Activated naive CD8-positive, alpha-beta T cell treated with anti-CD3 and anti-CD28 coated beads for 36 hours (primary cell): ENCODE measurements around the gene SHB. TPM values are rescaled to one million over a fixed set of nuclear protein-coding genes. Genes with fewer than 3 reads are reported as not detected.
"Not testable (repeated sequence)": the region's sequence is repeated elsewhere in the genome, so short reads cannot be mapped to it uniquely, and the experiment has no call there.

Experiments used
- DNase-seq: peaks from one replicate; pipeline ENCODE4 v3.0.0; 2021
- H3K27ac Mint-ChIP-seq: one replicate; pipeline ENCODE4 v1.8.0; 2022; ENCODE audit warnings: mild to moderate bottlenecking, moderate library complexity, mixed read lengths
- H3K27me3 Mint-ChIP-seq: one replicate; pipeline ENCODE4 v1.8.0; 2022; ENCODE audit warnings: mild to moderate bottlenecking, mixed read lengths
- H3K36me3 Mint-ChIP-seq: one replicate; pipeline ENCODE4 v1.8.0; 2021; ENCODE audit warnings: mild to moderate bottlenecking, mixed read lengths
- H3K4me1 Mint-ChIP-seq: one replicate; pipeline ENCODE4 v1.8.0; 2021; ENCODE audit warnings: mixed read lengths
- H3K4me3 Mint-ChIP-seq: one replicate; pipeline ENCODE4 v1.8.0; 2022; ENCODE audit warnings: mild to moderate bottlenecking, moderate library complexity, mixed read lengths
- H3K9me3 Mint-ChIP-seq: one replicate; pipeline ENCODE4 v1.8.0; 2022; ENCODE audit warnings: mixed read lengths
- total RNA-seq, 2 experiments: library from RNA; stranded (reverse); gene quantifications; one replicate each; pipeline ENCODE4 v1.2.3, GENCODE V29; 2021

SHB gene
- total RNA-seq, 2 experiments from 2014 or later: 1.2 to 1.8 TPM

DNA sequence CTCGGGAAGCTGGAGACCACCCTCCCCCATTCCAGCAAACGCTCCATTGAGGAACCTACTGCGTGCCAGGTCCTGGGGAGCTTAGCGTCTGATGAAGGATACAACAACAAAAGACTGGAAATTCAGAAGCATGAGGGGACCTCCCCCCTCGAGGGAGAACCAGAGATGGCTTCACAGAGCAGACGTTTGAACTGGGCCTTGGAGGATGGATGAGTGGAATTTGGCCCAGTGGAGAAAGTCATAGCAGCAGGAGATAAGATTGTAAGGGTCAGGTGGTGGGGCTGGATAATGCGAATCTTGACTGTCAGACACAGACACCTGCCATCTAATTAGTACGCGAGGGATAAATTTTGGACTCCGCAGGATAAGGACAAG, 163.9 kb downstream of the SHB start:
- DNase-seq: no peak
- no peak overlapping the region for H3K27ac Mint-ChIP-seq
- peak overlapping the region; percentile 87 for H3K4me3 Mint-ChIP-seq
- peaks cover 2% of the 10 kb centered on the region for H3K36me3 Mint-ChIP-seq
- H3K9me3 Mint-ChIP-seq: no peaks in the 10 kb centered on the region
- peaks cover 21% of the 10 kb centered on the region for H3K4me1 Mint-ChIP-seq
- H3K27me3 Mint-ChIP-seq: no peaks in the 10 kb centered on the region

DNA sequence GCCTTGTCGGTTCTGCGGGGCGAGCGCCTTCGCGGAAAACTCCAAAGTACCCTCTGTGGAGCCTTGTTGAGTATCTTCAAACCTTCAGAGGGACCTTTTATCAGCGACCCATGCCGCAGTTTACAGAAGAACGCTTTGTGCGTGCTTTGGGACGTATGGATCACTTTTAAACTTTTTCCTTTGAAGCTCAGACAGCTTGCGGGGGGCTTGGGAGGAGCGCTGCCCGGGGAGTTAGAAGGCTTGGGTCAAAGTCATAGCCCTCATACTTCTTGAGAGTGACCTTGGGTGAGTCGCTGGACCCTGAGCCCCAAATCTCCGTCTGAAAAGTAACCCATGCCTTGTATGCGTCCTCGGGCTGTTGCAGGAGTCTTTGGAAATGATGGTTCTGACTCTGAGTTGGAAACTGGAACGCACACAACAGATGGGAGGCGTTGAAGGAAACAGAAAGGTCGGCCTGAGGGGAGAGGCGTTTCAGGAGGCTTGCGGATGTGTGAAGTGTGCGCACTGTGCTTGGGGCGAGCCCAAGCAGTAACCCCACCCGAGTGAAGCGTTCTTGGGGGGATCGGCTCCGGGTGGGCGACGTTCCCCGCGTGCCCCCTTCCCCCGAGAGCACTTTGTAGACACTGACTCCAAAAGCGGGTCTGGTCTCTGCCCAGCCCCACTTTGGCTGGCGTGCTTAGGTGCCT, 164.4 kb downstream of the SHB start:
- peak; percentile 15 for DNase-seq
- Mint-ChIP-seq H3K4me3 (peak overlapping the region; percentile 87), H3K9me3 (no peaks in the 10 kb centered on the region), H3K36me3 (peaks cover 2% of the 10 kb centered on the region), H3K4me1 (peaks cover 21% of the 10 kb centered on the region), H3K27ac (peak overlapping the region; percentile 90), H3K27me3 (no peaks in the 10 kb centered on the region)

DNA sequence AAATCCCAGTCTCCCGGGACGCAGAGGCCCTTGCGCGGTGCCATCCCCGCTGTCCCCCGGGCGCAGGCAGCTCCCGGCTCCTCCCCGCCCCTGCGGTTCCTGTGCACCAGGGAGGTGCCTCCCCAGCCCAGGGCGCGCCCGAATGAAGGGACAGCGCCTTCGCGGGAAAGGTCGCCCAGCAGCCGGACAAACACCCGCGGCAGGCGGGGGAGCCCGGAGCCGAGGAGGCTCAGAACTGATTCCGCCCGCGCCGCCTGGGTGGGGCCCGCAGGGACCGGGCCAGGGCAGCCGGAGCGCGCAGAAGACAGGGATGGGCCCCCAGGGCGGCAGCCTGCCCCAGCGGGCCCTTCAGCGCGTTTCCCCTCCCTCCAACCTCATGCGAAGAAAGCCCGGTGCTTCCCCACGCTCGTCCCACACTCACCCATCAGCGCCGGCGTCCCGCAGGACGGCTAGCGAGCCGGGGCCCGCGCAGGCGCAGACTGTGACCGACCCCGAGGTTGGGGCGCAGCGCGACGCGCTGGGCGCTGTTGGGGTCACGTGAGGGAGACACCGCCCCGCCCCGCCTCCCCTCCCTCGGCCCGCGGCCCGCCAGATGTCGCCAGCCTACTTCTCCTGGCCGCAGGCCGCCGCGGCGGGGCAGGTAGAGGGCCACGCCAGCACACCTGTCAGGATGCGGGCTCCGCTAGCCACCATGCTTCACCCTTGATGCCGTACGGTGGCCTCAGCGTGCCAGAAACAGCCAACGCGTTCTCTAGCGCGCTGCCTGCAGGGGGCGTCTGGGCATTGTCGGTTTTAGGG, 165.2 kb downstream of the SHB start, which contains the start of gene SLC25A51:
Gene SLC25A51, minus strand, starts transcription at position 481 of the 798 bp plus-strand sequence. CDS start 15,577 bp downstream, outside the sequence.
- H3K27me3 Mint-ChIP-seq: no peaks in the 10 kb centered on the region
- peaks cover 21% of the 10 kb centered on the region for H3K4me1 Mint-ChIP-seq
- H3K36me3 Mint-ChIP-seq: peaks cover 5% of the 10 kb centered on the region
- peak within 1 kb of the TSS; percentile 90 for H3K27ac Mint-ChIP-seq
- DNase-seq: peak; percentile 94
- no peaks in the 10 kb centered on the region for H3K9me3 Mint-ChIP-seq
- peak within 1 kb of the TSS; percentile 87 for H3K4me3 Mint-ChIP-seq

DNA sequence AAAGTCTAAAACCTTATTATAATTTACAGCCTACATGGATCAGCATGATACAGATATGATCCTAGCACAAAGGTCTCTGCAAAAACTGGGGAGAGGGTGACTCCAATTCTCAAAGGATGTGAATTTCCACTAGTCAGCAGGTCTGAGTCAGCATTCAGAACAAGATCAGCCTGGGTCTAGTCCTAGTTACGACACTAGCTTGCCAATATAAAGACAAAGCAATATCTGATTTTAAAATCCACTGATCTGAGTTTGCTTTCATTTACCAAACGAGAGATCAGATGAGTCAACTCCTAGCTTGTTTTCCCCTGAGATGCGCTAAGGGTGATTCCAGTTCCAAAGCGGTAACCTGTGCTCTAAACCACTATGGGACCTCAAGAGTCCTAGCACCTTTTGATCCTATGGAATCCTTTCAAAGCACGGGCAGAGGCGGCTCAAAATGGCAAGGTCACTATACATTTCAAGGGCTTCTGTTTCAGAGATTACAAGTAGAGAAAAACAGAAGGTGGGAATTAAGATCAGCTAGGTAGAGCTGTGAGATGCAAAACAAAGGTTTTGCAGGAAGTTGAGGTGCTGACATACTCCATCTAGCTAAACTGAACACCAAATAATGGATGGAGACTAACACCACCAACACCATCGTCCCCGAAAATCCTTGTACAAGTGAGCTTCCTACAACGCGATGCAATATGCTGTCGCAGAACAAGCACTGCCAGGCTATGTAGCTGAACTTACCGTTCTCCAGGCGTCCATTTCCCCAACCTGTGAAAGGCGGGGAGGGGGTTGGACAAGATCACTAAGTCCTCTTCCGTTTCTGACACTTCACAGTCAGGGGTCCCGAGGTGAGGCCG, 166.0 kb downstream of the SHB start:
- H3K27me3 Mint-ChIP-seq: no peaks in the 10 kb centered on the region
- peaks cover 5% of the 10 kb centered on the region for H3K36me3 Mint-ChIP-seq
- DNase-seq: no peak
- H3K4me1 Mint-ChIP-seq: peaks cover 18% of the 10 kb centered on the region
- H3K4me3 Mint-ChIP-seq: peak overlapping the region; percentile 87
- peak overlapping the region; percentile 86 for H3K27ac Mint-ChIP-seq
- no peaks in the 10 kb centered on the region for H3K9me3 Mint-ChIP-seq

DNA sequence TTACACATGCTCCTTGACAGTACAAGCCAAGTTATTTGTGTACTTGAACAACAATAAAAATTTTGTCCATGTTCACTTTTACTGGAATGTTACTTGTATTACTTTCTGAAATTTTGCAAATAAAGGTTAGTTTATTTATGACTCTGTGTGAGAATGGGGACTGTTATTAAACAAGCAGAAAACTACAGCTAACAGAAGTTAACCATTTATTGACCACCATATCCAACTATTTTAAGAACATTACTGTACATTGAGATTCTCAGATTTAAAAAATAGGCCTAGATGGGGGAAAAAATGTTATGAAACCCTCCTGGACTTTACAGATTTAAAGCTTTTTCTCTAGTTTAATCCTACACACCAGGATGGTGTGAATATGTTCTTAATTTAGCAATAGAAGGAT, 166.9 kb downstream of the SHB start:
- peaks cover 9% of the 10 kb centered on the region for H3K36me3 Mint-ChIP-seq
- H3K9me3 Mint-ChIP-seq: no peaks in the 10 kb centered on the region
- no peak overlapping the region for H3K4me3 Mint-ChIP-seq
- no peak for DNase-seq
- no peak overlapping the region for H3K27ac Mint-ChIP-seq
- peaks cover 19% of the 10 kb centered on the region for H3K4me1 Mint-ChIP-seq
- H3K27me3 Mint-ChIP-seq: no peaks in the 10 kb centered on the region

DNA sequence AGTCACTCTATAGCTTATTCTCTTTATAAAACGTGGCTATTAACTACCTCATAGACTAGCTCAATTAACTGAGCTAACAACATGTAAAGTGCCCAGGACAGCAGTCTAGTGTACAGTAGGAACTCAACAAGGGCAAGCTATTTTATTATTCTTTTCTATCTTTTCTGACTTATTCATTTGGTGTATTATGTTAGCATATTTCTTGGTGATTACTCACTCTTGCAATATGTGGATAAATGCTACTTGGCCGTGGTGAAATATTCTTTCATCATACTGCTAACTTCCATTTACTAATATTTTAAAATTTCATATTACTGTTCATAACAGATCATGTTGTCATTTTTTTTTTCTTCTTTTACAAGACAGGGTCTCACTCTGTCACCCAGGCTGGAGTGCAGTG, 170.0 kb downstream of the SHB start:
- Mint-ChIP-seq H3K27ac (no peak overlapping the region), H3K4me3 (no peak overlapping the region), H3K27me3 (no peaks in the 10 kb centered on the region), H3K4me1 (peaks cover 14% of the 10 kb centered on the region), H3K9me3 (no peaks in the 10 kb centered on the region), H3K36me3 (peaks cover 26% of the 10 kb centered on the region)
- no peak for DNase-seq

DNA sequence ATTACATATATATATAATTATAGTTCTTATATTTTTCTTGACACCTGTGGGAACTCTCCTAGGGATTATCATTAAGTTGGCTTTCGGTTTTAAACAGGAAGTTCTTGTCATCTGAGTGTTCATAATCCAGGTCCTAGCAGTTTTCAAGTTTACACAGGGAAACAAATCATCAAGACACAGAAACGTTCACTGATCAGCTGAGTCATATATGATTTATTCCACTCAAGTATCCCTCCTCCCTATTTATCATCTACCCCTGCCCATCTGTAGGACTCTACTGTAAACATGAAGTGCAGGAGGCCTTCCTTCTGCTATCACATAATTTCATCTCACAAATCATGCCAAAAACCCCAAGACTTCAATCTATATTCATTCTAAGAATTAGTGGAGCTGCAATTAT, 171.4 kb downstream of the SHB start:
- no peaks in the 10 kb centered on the region for H3K9me3 Mint-ChIP-seq

DNA sequence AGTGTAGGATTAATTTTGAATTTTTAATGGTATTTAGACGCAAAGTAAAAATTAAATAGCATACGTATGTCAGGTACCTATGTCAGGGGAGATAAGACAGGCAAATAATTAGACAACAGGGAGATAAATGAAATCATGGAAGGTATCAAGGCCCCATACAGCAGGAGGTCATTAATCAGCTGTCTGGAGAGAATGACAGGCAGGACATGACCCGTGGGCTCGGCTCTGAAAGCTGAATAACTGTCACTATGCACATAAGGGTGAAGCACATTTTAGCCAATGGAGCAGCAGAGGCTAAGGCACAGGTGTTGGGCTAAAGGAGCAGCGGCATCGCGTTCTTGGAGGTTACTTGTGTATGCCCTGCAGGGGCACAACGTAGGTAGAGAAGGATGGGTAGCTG, 177.0 kb downstream of the SHB start:
- DNase-seq: no peak
- no peaks in the 10 kb centered on the region for H3K9me3 Mint-ChIP-seq
- H3K27me3 Mint-ChIP-seq: no peaks in the 10 kb centered on the region
- no peak overlapping the region for H3K27ac Mint-ChIP-seq
- H3K4me1 Mint-ChIP-seq: no peaks in the 10 kb centered on the region
- peaks cover 61% of the 10 kb centered on the region for H3K36me3 Mint-ChIP-seq
- no peak overlapping the region for H3K4me3 Mint-ChIP-seq

More for the DNA sequence above, 171.4 kb downstream of the SHB start:
- H3K27me3 Mint-ChIP-seq: no peaks in the 10 kb centered on the region
- no peak overlapping the region for H3K4me3 Mint-ChIP-seq
- peaks cover 39% of the 10 kb centered on the region for H3K36me3 Mint-ChIP-seq
- H3K27ac Mint-ChIP-seq: no peak overlapping the region
- no peak for DNase-seq
- peaks cover 10% of the 10 kb centered on the region for H3K4me1 Mint-ChIP-seq

DNA sequence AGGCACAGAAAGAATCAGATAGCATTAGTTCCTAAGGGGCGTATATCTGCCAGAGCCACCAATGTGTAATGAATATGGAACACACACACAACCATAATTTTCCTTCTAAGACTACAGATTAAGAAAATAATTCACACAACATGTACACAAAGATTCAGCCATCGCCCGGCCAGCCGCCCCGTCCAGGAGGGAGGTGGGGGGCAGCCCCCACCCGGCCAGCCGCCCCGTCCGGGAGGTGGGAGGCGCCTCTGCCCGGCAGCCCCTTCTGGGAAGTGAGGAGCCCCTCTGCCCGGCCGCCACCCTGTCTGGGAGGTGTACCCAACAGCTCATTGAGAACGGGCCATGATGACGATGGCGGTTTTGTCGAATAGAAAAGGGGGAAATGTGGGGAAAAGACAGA, 178.0 kb downstream of the SHB start:
- H3K36me3 Mint-ChIP-seq: peaks cover 57% of the 10 kb centered on the region
- H3K9me3 Mint-ChIP-seq, H3K4me1 Mint-ChIP-seq, DNase-seq, H3K4me3 Mint-ChIP-seq, H3K27ac Mint-ChIP-seq, H3K27me3 Mint-ChIP-seq: not testable (repeated sequence)

DNA sequence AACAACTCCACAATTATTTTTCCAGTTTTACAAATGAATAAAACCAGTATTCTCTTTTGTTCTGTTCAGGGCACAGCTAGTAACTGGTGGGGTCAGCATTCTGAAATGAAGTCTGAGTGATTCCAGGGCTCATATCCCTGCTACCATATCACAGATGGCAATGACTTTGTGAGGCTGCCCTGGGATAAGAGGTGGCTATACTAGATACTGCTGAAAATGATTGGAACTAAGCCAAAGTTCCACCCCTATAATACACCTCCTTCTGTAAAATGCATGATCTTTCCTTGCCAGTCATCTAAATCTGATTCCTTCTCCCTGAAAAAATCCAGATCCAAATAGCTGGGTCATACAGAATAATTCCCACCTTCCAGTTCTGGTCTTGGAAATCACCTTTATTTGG, 179.5 kb downstream of the SHB start:
- Mint-ChIP-seq H3K27ac (no peak overlapping the region), H3K36me3 (peaks cover 52% of the 10 kb centered on the region)
- no peak for DNase-seq

DNA sequence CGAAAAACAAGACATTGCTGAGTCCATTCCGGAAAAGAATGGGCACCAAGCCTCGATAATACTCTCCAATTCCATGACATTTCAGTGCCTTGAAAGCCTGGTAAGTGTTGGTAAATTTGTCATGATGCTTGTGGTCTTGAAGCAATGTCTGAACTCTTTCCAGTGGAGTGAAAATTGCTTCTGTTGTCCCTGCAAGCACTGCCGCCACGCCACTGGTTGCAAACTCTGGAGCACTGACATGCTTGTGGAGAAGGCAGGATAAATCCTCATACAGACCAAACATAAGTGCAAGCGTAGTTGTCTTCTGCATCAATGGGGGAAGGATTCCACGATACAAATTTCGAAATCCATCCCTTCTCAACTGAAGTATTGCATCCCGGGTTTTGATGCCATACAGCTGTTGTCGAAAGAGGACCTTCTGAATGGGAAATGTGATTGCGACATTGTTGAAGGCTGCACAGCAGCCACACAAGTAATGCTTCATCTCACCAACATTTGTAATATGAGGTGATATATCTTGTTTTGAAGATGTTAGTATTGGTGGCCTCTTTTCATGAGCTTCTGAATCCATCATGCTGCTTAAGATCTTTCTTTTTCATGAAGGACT, 180.9 kb downstream of the SHB start:
- H3K27ac Mint-ChIP-seq, H3K27me3 Mint-ChIP-seq, H3K4me1 Mint-ChIP-seq, H3K4me3 Mint-ChIP-seq, DNase-seq, H3K9me3 Mint-ChIP-seq: not testable (repeated sequence)
- H3K36me3 Mint-ChIP-seq: peaks cover 41% of the 10 kb centered on the region

More for the DNA sequence above, 179.5 kb downstream of the SHB start:
- peaks cover 6% of the 10 kb centered on the region for H3K4me1 Mint-ChIP-seq
- H3K9me3 Mint-ChIP-seq: no peaks in the 10 kb centered on the region
- no peaks in the 10 kb centered on the region for H3K27me3 Mint-ChIP-seq
- H3K4me3 Mint-ChIP-seq: no peak overlapping the region

DNA sequence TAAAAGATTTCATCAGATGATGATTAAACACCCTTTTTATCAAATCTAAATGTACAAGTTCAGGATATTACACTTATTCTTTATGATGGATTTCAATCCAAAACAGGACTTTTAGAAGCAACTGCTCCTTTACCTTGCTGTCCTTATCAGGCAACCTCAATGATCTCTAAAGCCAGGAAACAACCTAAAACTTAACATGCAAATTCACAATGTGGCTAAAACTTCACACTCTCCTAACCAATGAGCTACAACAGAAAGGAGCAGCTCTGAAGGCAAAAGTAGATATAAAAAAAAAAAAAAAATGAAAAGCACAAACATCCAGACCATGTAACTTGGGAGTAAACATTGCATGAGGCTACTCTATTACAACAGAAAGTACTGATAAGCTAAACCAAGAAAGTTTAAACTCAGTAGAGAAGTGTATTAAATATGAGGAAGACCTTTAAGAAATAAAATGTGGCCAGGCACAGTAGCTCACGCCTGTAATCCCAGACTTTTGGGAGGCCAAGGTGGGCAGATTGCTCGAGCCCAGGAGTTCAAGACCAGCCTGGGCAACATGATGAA, 188.0 kb downstream of the SHB start:
- Mint-ChIP-seq H3K36me3 (peaks cover 22% of the 10 kb centered on the region), H3K9me3 (no peaks in the 10 kb centered on the region), H3K27me3 (no peaks in the 10 kb centered on the region), H3K27ac (no peak overlapping the region), H3K4me3 (no peak overlapping the region), H3K4me1 (peaks cover 7% of the 10 kb centered on the region)
- DNase-seq: no peak

DNA sequence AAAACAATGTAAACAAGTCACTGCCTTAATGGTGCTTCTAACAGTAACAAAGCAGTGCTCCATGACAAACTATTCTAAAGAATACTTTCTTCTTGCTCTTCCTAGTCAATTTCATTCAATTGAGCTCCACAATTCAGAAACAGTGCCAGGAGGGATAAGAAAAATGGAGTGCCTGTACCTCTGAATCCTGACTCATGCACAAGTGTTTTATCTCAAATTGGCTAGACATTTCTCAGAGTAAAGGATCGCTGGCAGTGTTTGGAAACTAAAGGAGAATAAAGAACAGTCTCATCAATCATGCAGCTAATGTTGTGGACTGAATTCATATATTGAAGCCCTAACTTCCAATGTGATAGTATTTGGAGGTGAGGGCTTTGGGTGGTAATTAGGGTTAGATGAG, 192.7 kb downstream of the SHB start:
- Mint-ChIP-seq H3K27me3 (no peaks in the 10 kb centered on the region), H3K9me3 (no peaks in the 10 kb centered on the region), H3K4me1 (no peaks in the 10 kb centered on the region), H3K36me3 (peaks cover 19% of the 10 kb centered on the region), H3K27ac (no peak overlapping the region), H3K4me3 (no peak overlapping the region)
- DNase-seq: no peak

DNA sequence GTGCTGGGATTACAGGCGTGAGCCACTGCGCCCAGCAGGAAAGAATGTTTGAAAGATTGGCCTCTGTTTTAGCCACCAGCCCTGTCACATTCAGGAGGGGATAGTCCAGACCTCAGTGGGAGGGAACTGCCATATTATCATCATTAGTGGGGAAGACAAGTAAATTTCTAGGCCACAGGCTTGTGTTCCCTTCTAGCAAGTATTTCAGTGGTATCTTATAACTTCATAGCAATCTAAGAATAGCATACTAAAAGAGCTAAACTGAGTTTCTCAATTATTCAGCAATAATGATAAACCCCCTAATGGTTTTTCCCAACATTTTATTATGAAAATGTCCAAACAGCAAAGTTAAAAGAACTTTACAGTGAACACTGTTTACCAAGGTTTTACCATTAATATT, 195.1 kb downstream of the SHB start:
- H3K4me3 Mint-ChIP-seq: no peak overlapping the region
- no peak overlapping the region for H3K27ac Mint-ChIP-seq
- no peak for DNase-seq

More for the DNA sequence above, 195.1 kb downstream of the SHB start:
- H3K36me3 Mint-ChIP-seq: peaks cover 14% of the 10 kb centered on the region
- no peaks in the 10 kb centered on the region for H3K27me3 Mint-ChIP-seq
- H3K4me1 Mint-ChIP-seq: no peaks in the 10 kb centered on the region
- no peaks in the 10 kb centered on the region for H3K9me3 Mint-ChIP-seq
